Activated CD4-positive, CD25-positive, alpha-beta regulatory T cell treated with anti-CD3 and anti-CD28 coated beads, Interleukin-2, amount 50 U/mL, for 16 hours (primary cell): Measurements from ENCODE around the gene KIN.
"Not testable (repeated sequence)": the region's sequence is repeated elsewhere in the genome, so short reads cannot be mapped to it uniquely, and the experiment has no call there.

Source experiments
- DNase-seq: peaks from one replicate; pipeline ENCODE4 v3.0.0-alpha.2; 2020; ENCODE audit warnings: low read depth, low spot score

The KIN gene

GRCh38 chr10:7794251-7795026 lies 6.6 kb upstream of the KIN start:
- DNase-seq: no peak

DNA sequence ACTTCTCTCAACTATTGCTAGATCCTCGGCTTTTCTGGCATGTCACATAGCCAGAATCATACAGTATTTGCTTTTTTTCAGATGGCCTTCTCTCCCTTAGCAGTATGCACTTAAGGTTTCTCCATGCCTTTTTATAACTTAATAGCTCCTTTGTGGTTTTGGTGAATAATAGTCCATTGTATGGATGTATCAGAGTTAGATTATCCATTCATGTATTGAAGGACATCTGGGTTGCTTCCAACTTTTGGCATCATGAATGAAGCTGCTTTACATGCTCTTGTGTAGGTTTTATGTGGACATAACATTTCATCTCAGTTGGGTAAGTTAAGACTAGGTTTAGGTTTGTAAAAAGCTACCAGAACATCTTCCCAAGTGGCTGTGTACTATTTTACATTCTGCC lies 4.7 kb upstream of the KIN start:
- DNase-seq: no peak

- no peak for DNase-seq
Measured at GRCh38 chr10:7789390-7789789, 1.6 kb upstream of the KIN start.

DNA sequence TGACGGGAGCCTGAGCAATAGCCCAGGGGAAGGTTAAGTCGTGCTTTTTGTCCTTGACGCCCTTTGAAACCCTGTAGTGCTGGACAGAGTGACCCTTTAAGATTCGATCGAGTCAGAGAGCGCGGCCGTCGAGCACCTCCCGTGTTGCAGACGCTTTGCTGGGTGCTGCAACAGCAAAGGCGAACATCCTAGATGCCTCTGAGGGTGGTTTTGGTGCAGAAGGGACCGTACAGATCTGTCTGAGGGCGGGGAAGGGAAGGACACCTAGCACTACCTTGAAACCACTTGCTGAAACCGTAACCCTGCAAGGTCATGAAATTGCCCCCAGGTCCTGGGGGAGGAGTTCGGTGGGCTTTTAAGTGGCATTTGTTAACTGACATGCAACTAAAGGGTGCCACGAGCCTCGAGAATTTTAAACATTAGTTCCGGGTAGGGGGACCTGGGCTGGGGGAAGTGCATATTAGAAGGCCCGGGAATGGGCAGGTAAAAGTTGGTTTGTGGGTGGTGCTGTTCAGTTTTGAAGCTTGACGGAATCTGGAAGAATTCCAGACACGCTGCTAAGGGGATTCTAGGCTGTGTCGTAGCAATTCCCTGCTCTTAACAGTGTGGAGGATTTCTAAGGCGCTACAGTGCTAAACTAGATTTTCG lies 970 bp upstream of the KIN start:
- no peak for DNase-seq

DNA sequence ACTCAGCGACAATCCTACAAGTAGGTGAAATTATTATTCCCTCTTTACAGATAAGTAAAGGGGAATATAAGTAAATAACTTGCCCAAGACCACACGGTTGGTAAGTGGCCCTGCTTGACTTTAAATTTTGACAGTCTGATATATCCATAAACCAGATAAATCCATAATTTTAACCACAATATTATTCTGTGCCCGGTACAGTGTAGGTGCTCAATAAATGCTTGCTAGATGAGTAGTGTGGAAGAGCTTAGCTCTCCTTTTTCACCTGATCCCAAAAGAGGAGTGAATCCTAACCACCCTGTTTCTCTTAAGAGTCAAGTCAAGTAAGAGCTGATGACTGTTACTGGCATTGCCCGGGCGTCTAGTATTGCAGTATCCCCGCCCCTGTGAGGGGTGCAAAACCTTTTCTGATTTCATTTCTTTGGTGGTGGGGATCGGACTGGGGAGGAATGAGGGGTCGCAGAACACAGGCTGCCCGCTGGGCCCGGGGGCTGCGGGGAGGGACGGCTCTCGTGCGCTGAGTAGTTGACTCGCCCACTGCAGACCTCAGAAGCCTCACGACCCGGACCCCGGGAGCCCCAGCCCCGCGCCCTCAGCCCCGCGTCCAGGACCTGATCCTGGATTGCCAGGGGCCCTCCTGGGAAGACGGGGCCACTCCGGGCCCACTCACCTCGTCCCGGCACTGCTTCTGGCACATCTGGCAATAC lies 490 bp downstream of the KIN start:
- DNase-seq: no peak

DNA sequence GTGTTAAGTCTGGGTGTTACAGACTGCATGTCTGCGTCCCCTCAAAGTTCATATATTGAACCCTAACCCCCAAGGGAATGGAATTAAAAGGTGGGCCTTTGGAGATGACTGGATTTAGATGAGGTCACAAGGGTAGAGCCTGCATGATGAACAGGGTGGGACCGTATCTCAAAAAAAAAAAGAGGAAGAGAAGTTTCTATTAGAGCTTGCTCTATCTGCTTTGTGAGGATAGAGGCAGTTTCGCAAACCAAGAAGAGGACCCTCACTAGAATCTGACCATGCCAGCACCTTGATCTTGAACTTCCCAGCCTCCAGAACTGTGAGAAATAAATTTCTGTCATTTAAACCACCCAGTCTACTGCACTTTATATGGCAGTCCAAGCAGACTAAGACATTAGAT lies 1.4 kb downstream of the KIN start:
- no peak for DNase-seq

DNA sequence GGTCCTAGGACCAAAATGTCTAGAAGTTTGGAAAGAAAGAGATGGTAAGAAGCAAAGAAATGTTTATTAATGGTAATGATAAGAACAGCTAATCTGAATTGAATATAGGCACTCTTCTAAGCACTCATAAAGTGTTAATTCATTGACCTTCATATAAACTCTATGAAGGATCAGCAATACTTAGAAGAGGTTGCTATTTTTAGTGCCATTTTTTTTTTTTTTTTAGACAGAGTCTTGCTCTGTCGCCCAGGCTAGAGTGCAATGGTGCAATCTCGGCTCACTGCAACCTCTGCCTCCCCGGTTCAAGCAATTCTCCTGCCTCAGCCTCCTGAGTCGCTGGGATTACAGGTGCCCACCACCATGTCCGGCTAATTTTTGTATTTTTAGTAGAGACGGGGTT lies 5.6 kb downstream of the KIN start:
- not testable (repeated sequence) for DNase-seq

GRCh38 chr10:7776777-7777176 lies 11.0 kb downstream of the KIN start:
- DNase-seq: no peak

GRCh38 chr10:7773845-7774801 lies 13.7 kb downstream of the KIN start:
- no peak for DNase-seq

DNA sequence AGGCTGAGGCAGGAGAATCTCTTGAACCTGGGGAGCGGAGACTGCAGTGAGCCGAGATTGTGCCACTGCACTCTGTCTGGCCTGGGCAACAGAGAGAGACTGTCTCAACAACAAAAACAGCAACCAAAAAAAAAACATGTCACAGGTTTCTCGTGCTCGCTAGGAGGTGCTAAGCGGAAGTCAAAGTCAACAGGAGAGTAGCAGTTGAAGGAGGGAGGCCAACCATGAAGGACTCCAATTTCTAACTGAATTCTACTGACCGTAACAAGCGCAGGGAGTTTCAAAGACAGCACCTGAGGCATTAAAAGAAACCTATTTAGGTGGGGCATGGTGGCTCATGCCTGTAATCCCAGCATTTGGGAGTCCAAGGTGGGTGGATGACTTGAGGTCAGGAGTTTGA lies 19.4 kb downstream of the KIN start:
- DNase-seq: no peak

DNA sequence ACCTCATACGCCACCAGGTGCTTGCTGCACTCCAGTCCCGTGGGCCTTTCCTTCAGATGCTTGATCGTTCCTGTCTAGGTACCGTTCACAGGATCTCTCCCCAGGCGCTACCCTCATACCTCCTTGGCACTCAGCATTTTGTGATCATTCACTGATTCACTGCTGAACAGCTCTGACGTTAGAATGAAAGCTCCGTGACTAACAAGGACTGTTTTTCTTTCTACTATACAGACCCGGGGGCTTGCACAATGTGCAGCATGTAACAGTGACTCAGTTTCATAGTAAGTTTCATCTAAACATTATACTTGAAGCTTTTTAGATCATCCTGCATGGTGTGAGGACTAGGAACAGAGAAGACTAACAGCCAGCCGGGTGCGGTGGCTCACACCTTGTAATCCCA lies 20.6 kb downstream of the KIN start:
- DNase-seq: no peak

GRCh38 chr10:7766241-7766640 lies 21.6 kb downstream of the KIN start:
- DNase-seq: no peak

DNA sequence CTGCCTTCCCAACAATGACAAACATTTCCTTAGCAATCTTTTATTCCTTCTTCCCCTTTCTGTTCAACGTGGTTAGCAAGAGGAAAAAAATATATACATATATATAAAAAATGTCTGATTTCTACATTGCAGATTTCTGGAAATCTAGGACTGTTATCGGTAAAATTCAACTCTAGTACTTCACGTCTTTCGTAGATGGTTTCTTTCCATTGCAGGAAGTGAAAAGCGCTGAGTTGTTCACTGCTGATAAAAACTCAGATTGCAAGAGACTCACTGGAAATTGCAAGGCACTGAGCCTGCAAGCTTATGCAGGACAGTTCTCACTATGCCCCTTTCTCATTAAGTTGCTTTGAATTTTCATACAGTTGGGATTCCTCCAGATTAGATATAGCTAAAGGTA lies 23.9 kb downstream of the KIN start:
- no peak for DNase-seq

DNA sequence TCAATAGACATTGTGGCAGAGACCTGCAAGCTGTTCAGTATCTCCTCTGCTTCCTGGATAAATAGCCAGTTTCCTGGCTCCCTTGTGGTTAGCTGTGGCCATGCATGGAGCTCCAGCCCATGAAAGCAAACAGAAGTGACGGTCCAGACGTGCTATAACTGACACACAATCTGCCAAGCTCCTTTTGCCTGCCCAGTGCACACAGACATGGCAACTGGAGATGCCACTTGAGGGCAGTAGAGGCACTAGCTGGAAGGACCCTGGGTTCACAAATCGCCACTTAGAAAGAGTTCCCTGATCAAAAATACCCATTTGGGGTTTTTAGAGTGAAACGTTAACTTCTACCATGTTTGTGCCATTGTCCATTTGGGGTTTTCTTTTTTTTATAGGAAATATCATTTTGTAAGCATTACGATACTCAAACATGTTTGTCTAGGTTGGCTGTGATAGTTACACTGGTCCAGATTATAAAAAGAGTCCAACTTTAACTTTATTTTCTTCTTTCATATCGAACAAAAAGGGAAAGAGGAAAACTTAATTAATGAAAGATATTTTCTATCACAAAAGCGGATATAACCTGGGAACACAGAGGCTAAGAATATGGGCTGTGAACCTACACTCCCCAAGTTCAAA lies 31.3 kb downstream of the KIN start:
- no peak for DNase-seq

GRCh38 chr10:7755103-7755502 lies 32.7 kb downstream of the KIN start:
- DNase-seq: no peak

DNA sequence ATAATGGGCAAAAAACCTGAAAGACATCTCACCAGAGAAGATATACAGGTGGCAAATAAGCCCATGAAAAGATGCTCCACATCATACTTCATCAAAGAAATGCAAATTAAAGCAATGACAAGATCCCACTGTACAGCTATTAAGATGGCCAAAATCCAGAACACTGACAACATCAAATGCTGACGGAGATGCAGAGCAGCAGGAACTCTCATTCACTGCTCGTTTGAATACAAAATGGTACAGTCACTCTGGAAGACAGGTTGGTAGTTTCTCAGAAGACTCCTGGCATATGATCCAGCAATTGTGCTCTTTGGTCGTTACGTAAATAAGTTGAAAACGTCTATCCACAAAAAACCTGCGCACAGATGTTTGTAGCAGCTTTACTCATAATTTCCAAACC lies 35.5 kb downstream of the KIN start:
- no peak for DNase-seq

DNA sequence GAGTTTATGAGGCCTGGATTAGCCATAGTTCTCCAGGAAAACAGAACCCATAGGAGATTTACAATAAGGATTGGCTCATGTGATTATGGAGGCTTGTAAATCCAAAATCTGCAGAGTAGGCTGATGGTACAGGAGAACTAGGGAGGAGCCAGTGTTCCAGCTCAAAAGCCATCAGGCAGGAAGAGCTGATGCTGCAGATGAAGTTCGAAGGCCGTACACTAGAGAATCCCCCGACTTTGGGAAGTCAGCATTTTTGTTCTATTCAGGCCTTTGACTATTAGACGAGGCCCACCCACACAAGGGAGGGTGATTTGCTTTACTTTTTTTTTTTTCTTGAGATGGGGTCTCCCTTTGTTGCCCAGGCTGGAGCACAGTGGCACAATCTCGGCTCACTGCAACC lies 37.6 kb downstream of the KIN start:
- no peak for DNase-seq

DNA sequence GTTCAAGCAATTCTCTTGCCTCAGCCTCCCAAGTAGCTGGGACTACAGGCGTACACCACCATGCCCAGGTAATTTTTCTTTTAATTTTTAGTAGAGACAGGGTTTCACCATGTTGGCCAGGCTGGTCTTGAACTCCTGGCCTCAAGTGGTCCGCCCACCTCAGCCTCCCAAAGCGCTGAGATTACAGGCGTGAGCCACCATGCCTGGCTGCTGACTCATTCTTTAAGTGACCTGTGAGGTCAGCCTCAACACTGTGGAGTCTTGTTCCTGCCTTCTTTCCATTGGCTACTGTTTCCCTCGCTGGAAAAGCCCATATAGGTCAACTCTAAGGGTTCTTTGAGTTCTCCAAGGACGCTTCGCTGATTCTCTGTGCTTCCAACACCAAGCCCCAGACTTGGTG lies 39.2 kb downstream of the KIN start:
- not testable (repeated sequence) for DNase-seq

DNA sequence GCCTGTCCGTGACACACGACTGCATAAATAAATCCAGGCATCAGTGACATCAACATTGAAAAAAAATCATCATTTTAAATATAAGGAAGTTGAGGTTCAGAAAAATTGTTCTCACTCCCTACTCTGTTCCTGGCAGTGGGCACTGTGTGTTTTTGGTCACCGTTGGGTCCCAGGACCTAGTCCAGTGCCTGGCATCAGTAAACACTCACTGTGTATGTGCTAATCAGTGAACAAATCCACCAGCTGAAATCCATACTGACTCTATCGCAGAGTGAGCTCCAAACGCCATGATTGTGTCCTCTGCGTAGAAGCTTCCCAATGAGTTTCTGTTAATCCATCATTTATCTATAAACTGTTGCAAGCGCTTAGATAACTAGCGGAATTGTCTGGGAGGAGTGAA lies 43.5 kb downstream of the KIN start:
- no peak for DNase-seq

- no peak for DNase-seq
Measured at GRCh38 chr10:7738536-7739407, 49.0 kb downstream of the KIN start.
